BLaER1 (cell line): ENCODE results near the gene SLC46A1.
"Not testable (repeated sequence)": the region's sequence is repeated elsewhere in the genome, so short reads cannot be mapped to it uniquely, and the experiment has no call there.

Experiments
- H3K27ac ChIP-seq: shearing (Covaris generic); formaldehyde crosslinking; 2 replicates; pipeline ENCODE4 v1.8.1; 2022
- H3K27me3 ChIP-seq: shearing (Covaris generic); formaldehyde crosslinking; 2 replicates; pipeline ENCODE4 v1.8.1; 2022
- H3K36me3 ChIP-seq: shearing (Covaris generic); formaldehyde crosslinking; 2 replicates; pipeline ENCODE4 v1.8.1; 2022
- H3K4me1 ChIP-seq: shearing (Covaris generic); formaldehyde crosslinking; 2 replicates; pipeline ENCODE4 v1.8.1; 2022
- H3K4me2 ChIP-seq: shearing (Covaris generic); formaldehyde crosslinking; 2 replicates; pipeline ENCODE4 v1.8.1; 2022
- H3K4me3 ChIP-seq: shearing (Covaris generic); formaldehyde crosslinking; 2 replicates; pipeline ENCODE4 v1.8.1; 2022
- H3K9ac ChIP-seq: shearing (Covaris generic); formaldehyde crosslinking; 2 replicates; pipeline ENCODE4 v1.8.1; 2022
- H3K9me3 ChIP-seq: shearing (Covaris generic); formaldehyde crosslinking; 2 replicates; pipeline ENCODE4 v1.8.1; 2022
- H4K20me1 ChIP-seq: shearing (Covaris generic); formaldehyde crosslinking; 2 replicates; pipeline ENCODE4 v1.8.1; 2022
- Cebpa-rat ChIP-seq: shearing (Covaris generic); IDR thresholded peaks from 2 replicates; pipeline ENCODE4 v1.8.1; 2022

Gene SLC46A1

DNA sequence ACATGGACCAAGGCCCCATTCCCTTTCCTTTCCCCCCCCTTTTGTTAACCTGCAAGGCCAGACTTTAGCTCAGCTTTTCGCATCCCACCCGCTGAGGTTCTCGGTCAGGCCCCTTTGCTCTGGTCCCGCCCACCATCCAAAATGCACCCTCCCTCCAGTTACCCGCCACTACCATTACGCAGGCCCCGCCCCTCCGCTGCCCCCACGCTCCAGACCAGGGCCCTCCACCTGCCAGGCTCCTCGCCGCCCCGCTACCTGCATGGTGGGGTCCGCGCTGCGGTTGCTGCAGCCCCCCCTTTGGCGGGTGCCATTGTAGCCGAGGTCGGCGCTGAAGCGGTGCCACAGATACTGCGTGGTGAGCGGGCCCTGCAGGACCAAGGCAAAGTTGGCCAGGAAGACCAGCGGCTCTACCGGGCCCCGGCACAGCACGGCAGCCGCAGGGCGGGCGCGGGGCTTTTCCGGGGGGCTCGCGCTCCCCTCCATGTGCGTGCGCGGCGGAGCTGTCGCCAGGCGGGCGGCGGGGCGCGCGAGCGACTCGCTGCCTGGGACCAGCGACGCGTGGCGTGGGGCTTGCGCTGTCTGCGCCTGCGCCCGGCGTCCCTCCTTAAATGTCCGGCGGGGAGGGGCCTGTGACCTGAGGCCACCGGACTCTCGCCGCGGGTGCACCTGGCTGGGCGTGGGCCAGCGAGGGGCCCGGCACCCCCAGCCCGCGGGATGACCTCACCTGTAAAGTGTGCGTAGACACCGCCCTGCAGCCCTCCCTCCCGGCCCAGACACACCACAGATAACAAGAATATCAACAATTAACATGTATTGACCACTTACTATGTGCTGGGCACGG lies at the start of gene SLC46A1:
Gene SLC46A1, minus strand, starts transcription at position 581 of the 841 bp plus-strand sequence. Its CDS starts 98 bp downstream, at position 483.
- Histone ChIP-seq H3K9me3 (no peaks in the 10 kb centered on the region), H3K9ac (peak within 1 kb of the TSS; percentile 78), H3K4me3 (peak within 1 kb of the TSS; percentile 81), H3K36me3 (no peaks in the 10 kb centered on the region), H3K4me2 (peak within 1 kb of the TSS; percentile 89), H3K27ac (peak within 1 kb of the TSS; percentile 74), H3K4me1 (peaks cover 28% of the 10 kb centered on the region), H4K20me1 (no peaks in the 10 kb centered on the region), H3K27me3 (no peaks in the 10 kb centered on the region; the same call in 1 of the 2 replicates)
- TF ChIP-seq Cebpa-rat: no peak

DNA sequence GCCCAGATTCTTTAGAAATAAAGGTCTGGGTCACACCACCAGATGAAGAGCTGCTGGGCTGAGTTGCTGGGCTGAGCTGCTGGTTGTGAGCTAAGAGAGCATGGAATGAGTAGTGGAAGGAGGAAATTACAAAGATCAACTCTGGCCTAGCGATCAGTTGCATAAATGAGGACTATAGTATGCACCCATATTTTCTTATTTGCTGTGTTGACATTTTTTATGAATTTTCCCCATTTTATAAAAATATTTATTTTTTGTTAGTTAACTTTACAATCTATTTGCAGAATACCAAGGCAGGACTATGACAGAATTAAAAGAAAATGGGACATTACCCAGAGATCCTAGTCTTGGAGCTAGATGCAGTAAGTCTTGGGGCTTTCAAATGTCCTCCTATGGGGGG lies 43.8 kb upstream of the SLC46A1 start:
- no peak overlapping the region for H3K9ac ChIP-seq
- H3K4me3 ChIP-seq: no peak overlapping the region
- H3K27ac ChIP-seq: no peak overlapping the region
- no peaks in the 10 kb centered on the region for H3K4me1 ChIP-seq
- no peaks in the 10 kb centered on the region for H3K36me3 ChIP-seq
- H3K27me3 ChIP-seq: no peaks in the 10 kb centered on the region
- no peak for TF ChIP-seq Cebpa-rat
- H4K20me1 ChIP-seq: no peaks in the 10 kb centered on the region
- peaks cover 6% of the 10 kb centered on the region; the same call in 1 of the 2 replicates for H3K9me3 ChIP-seq
- no peak overlapping the region for H3K4me2 ChIP-seq

DNA sequence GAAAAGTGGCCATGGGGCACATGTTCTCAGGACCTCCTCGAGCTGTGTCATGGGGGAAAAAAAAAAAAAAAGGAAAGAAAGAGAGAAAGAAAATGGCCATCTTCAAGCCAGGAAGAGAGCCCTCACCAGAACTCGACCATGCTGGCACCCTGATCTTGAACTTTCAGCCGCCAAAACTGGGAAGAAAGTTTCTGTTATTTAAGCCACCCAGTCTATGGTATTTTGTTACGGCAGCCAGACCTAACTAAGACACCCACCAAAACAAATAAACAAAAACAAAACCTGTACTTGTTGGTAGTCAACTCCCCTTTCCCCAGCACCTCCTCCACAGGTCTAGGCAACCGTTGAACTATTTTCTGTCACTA lies 41.4 kb upstream of the SLC46A1 start:
- Histone ChIP-seq H3K9me3 (peaks cover 6% of the 10 kb centered on the region; the same call in 1 of the 2 replicates), H3K9ac (no peak overlapping the region), H3K4me2 (no peak overlapping the region), H4K20me1 (no peaks in the 10 kb centered on the region), H3K36me3 (no peaks in the 10 kb centered on the region), H3K4me3 (no peak overlapping the region), H3K4me1 (no peaks in the 10 kb centered on the region), H3K27me3 (no peaks in the 10 kb centered on the region), H3K27ac (no peak overlapping the region)
- no peak for TF ChIP-seq Cebpa-rat

DNA sequence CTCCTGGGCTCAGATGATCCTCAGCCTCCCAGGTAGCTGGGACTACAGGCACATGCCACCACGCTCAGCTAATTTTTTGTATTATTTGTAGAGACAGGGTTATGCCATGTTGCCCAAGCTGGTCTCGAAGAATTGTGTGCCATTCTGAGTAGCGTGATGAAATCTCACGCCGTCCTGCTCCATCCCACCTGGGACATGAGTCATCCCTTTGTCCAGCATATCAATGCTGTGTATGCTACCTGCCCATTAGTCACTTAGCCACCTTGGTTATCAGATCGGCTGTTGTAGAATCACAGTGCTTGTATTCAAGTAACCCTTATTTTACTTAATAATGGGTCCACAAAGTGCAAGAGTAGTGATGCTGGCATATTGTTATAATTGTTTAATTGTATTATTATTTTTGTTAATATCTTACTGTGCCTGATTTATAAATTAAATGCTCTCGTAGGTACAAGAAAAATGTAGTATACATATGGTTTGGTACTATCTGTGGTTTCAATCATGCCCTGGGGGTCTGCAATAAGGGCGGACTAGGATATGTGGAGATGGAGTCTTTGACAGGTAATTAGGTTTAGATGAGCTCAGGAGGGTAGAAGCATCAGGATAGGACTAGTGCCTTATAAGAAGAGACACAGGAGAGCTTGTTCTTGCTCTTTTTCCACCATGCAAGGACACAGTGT lies 40.8 kb upstream of the SLC46A1 start:
- H4K20me1 ChIP-seq: no peaks in the 10 kb centered on the region
- no peak overlapping the region for H3K4me3 ChIP-seq
- no peaks in the 10 kb centered on the region for H3K27me3 ChIP-seq
- H3K9ac ChIP-seq: no peak overlapping the region
- no peak for TF ChIP-seq Cebpa-rat
- peaks cover 6% of the 10 kb centered on the region; the same call in 1 of the 2 replicates for H3K9me3 ChIP-seq
- H3K4me2 ChIP-seq: no peak overlapping the region
- H3K27ac ChIP-seq: no peak overlapping the region
- no peaks in the 10 kb centered on the region for H3K4me1 ChIP-seq
- H3K36me3 ChIP-seq: no peaks in the 10 kb centered on the region

DNA sequence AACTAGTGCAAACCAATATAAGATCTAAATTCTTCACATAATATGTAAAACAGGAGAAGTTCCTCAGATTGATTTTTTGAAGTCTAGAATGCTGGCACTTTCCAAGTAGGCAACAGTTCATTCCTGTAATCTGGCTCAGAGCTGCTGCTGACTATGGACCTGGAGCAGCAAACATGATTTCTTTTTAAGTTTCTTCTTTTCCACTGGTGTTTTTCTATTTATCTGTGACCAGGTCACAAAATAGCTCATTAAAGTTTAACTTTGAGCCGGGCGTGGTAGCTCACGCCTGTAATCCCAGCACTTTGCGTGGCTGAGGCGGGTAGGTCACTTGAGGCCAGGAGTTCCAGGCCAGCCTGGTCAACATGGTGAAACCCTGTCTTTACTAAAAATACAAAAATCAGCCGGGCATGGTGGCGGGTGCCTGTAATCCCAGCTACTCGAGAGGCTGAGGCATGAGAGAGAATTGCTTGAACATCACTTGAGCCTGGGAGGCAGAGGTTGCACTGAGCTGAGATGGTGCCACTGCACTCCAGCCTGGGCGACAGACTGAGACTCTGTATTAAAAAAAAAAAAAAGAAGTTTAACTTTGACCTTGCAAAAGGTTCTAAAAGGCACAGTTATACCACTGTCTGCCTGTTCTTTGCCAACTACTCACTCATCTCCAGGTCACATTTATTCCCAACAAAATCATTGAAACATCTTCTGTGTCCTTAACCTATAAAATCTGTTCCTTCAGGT lies 38.1 kb upstream of the SLC46A1 start:
- Histone ChIP-seq H3K4me3 (no peak overlapping the region), H3K27ac (no peak overlapping the region), H3K9me3 (no peaks in the 10 kb centered on the region), H3K36me3 (no peaks in the 10 kb centered on the region), H3K27me3 (no peaks in the 10 kb centered on the region), H3K9ac (no peak overlapping the region), H3K4me2 (no peak overlapping the region), H3K4me1 (no peaks in the 10 kb centered on the region), H4K20me1 (no peaks in the 10 kb centered on the region)
- TF ChIP-seq Cebpa-rat: no peak

DNA sequence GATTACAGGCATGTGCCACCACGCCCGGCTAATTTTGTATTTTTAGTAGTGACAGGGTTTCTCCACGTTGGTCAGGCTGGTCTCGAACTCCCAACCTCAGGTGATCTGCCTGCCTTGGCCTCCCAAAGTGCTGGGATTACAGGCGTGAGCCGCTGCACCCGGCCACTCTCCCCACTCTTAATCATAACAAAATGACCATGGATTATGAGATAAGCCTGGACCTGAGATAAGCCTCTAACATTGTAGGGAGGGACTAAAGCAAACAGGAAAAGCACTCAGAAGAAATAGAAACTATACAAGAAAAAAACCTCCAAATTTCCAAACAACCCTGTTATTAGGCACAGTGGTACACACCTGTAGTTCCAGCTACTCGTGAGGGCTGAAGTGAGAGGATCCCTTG lies 28.3 kb upstream of the SLC46A1 start:
- H3K27ac ChIP-seq, H3K4me2 ChIP-seq, H3K9me3 ChIP-seq, H3K4me3 ChIP-seq, H4K20me1 ChIP-seq, H3K36me3 ChIP-seq, H3K27me3 ChIP-seq, H3K9ac ChIP-seq, H3K4me1 ChIP-seq: not testable (repeated sequence)

DNA sequence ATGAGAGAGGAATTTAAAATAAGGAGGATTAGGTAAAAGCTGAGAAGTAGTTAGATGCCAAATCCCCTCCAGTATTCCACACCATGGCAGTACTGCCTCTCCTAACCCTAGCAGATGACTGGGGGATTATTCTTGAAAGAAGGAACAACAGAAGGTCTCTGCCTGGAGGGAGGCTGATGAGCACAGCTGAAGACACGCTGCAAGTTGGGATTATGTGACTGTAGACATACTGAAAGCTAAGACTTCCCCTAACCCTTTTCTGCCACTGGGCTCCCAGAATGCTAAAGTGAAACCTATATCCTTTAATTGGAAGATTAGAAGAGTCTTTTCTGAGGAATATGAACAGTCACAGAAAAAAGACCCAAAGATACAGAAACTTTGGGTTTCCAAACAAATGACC lies 27.7 kb upstream of the SLC46A1 start:
- Histone ChIP-seq H3K4me1 (no peaks in the 10 kb centered on the region), H4K20me1 (no peaks in the 10 kb centered on the region), H3K4me3 (no peak overlapping the region), H3K36me3 (no peaks in the 10 kb centered on the region), H3K9me3 (no peaks in the 10 kb centered on the region), H3K4me2 (no peak overlapping the region), H3K27ac (no peak overlapping the region), H3K9ac (no peak overlapping the region), H3K27me3 (no peaks in the 10 kb centered on the region)
- TF ChIP-seq Cebpa-rat: no peak

DNA sequence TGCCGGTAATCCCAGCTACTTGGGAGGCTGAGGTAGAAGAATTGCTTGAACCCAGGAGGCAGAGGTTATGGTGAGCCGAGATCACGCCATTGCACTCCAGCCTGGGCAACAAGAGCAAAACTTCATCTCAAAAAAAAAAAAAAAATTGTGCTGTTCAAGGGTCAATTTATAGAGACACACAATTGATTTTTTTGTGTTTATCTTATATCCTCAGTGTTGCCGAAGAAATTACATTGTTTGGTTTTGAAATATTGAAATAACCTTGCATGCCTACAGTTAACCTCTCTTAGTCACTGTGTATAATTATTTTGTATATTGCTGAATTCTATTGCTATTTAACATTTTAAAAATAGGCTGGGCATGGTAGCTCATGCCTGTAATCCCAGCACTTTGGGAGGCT lies 22.0 kb upstream of the SLC46A1 start:
- not testable (repeated sequence) for H4K20me1 ChIP-seq, H3K4me3 ChIP-seq, H3K9ac ChIP-seq, H3K27ac ChIP-seq, H3K36me3 ChIP-seq, H3K27me3 ChIP-seq, H3K4me2 ChIP-seq, H3K4me1 ChIP-seq, H3K9me3 ChIP-seq

DNA sequence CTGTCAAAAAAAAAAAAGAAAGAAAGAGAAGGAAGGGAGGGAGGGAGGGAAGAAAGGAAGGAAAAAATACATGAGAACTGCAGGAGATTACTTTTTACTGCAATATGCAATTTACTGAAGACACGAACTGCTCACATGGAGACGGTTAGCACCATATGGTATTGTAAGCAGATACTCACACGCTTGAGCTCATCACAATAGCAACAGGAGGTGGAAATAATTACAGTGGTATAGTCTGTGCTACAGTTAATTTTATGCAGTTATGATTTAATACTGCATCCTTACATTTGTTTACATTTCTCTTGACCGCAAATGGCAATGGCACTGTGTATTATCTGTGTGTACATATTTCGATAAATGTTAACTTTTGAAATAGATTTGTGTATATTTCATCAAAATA lies 21.4 kb upstream of the SLC46A1 start:
- Histone ChIP-seq H3K9me3 (no peaks in the 10 kb centered on the region), H3K9ac (no peak overlapping the region), H3K4me1 (no peaks in the 10 kb centered on the region), H3K36me3 (no peaks in the 10 kb centered on the region), H4K20me1 (no peaks in the 10 kb centered on the region), H3K27ac (no peak overlapping the region), H3K27me3 (no peaks in the 10 kb centered on the region), H3K4me3 (no peak overlapping the region), H3K4me2 (no peak overlapping the region)
- no peak for TF ChIP-seq Cebpa-rat

DNA sequence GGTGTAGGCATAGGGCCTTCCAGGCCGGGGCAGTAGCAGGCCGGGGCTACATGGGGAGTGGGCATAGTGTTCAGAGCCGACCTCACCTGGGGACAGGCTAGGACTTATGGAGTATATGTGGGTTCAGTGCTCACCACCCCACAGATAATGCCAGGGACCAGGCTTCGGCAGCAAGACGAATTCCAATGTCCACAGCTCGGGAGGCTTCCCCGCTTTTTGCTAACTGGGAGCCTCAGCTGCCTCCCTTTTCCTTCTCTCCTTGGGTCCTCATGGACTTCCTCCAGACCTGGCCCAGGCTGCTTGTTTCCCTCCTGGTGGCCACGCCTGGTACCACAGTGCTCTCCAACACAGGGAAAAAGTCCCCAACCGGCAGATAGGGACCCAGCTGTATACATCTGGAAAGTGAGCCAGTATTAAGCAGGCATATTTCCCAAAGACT lies 20.1 kb upstream of the SLC46A1 start:
- H3K27ac ChIP-seq: no peak overlapping the region
- H4K20me1 ChIP-seq: no peaks in the 10 kb centered on the region
- no peaks in the 10 kb centered on the region for H3K9me3 ChIP-seq
- no peak for TF ChIP-seq Cebpa-rat
- H3K4me1 ChIP-seq: no peaks in the 10 kb centered on the region
- H3K4me2 ChIP-seq: no peak overlapping the region
- no peaks in the 10 kb centered on the region for H3K36me3 ChIP-seq
- H3K4me3 ChIP-seq: no peak overlapping the region
- H3K27me3 ChIP-seq: no peaks in the 10 kb centered on the region
- H3K9ac ChIP-seq: no peak overlapping the region
